GM21529 (cell line): ENCODE results near the gene NUMB.

Experiments used
- ATAC-seq: cut with Tn5 transposase; IDR thresholded peaks from one replicate; pipeline ENCODE4 v1.9.1; 2021; ENCODE audit not compliant: unreplicated experiment

Gene NUMB

DNA sequence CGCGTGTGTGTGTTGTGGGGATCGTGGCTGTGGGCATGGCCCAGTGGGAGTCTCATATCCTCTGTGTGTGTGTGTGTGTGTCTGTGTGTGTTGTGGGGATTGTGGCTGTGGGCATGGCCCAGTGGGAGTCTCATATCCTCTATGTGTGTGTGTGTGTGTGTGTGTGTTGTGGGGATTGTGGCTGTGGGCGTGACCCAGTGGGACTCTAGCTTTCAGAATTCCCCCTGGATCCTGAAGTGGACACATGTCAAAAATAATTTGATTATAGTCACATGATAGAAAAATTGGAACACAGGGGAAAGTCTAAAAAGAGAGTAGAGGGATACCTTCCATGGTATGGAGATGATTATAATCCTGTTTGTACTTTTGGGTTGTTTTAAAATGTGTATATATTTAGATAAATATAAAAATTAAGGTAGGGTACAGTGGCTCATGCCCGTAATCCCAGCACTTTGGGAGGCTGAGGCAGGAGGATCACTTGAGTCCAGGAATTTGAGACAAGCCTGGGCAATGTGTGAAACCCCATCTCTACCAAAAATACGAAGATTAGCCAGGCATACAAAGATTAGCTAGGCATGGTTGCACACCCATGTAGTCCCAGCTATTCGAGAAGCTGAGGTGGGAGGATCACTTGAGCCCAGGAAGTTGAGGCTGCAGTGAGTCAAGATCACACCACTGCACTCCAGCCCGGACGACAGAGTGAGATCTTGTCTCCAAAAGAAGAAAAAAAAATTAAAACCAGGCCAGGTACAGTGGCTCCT is 210.1 kb downstream of the NUMB start:
- peak; percentile 49 for ATAC-seq

DNA sequence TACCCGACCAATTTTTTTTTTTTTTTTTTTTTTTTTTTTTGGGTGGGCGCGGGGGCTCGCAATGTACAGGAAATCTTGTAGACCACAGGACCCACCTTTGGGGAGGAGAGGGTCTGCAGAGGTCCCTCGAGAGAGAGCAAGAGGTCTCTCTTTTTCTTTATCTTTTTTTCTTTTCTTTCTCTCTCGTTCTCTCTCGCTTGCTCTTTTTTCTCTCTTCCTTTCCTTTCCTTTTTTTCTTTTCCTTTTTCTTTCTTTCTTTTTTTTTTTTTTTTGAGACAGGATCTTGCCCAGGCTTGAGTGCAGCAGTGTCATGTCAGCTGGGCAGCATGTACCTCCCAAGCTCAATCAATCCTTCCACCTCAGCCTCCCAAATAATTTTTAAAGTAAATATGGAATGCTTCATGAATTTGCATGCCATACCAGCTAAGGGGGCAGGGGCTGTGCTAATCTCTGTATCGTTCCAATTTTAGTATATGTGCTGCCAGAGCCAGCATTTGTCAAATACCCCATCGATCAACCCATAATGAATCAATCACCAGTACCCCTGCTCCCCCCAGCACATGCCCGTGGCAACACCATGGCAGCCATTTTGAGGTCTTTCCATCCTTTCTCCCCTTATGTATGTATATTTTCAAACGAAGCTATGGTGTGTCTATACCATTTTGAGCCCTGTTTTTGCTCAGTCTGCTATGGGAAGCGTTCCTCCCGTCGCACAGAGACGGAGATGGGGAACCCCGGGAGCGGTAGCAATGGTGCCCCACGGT is 211.8 kb downstream of the NUMB start:
- no peak for ATAC-seq

DNA sequence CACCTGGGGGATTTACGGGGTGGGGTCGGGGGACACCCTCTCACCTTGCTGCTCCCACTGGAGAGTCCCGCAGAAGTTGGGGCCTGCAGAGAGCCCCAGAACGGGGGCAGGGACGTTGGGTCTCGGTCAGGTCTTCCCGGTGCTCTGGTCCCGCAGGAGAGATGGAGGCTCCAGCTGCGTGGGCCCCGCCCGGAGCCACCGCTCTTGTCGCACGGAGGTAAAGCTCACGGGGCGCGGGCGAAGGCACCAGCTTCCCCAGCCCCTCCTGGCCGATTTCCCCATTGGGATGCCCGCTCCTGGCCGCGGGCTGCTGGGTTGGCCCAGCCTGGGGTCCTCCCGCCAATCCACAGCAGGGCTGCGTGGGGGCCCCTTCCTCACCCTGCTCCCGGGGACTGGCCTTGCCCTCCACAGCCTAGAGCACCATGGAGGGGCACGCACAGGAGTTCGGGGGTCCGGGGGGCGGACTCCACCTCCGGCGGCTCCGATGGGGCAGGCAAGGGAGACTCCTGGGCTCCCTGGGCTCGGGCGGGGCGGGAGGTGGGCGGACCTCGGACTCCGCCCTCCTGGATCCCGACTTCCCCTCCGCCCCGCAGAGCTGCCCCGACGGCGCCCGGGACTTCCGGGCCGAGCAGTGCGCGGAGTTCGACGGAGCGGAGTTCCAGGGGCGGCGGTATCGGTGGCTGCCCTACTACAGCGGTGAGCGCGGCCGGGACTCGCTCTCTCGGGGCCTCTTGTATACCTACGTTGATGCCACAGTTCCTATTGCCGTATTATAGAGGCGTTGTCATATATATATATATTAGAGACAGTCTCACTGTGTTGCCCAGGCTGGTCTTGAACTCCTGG is 212.6 kb downstream of the NUMB start:
- ATAC-seq = peak; percentile 61

DNA sequence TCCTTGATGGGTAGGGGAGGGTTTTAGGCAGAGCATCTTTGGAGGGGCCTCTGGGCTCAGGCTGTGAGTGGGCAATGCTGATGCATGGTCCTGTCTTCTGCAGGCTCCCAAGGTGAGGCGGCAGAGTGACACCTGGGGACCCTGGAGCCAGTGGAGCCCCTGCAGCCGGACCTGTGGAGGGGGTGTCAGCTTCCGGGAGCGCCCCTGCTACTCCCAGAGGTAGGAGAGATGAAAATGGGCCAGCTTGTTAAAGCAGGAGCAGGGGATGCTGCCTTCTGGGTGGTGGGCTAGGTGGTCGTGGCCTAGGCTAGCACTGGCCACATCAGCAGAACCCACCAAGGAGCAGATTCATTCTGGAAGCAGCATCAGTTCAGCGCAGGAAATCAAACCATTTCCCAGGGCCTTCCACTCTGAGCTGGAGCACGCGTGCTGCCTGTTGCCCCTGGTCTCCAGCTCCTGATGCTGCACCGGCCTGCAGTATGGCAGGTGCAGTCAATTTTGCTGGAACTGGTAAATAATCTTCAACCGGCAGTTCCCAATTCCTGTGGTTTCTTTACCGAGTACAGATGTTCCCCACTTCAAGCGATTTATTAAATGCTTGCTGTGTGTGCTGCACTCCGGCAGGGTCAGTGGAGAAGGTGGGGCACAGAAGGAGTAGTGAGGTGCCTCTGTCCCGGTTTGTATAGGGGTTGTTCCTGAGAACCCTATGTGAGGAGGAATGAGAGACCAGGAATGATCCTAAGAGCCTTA is 213.6 kb downstream of the NUMB start:
- no peak for ATAC-seq

DNA sequence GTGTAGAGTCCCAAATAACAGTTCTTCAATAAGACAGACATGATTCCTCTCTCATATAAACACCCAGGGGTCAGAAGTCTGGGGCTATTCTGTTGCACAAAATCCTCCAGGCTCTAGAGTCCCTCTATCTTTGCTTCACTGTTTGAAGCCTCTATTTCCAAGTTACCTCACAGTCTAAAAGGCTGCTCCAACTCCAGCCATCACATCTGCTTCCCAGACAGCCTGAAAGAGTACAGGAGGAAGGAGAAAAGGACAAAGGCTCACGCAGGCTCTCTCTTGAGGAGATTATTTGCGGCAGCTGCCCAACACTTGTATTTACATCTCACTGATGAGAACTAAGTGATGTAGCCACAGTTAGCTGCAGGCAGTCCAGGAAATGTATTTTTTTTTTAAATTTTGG is 214.6 kb downstream of the NUMB start:
- no peak for ATAC-seq

DNA sequence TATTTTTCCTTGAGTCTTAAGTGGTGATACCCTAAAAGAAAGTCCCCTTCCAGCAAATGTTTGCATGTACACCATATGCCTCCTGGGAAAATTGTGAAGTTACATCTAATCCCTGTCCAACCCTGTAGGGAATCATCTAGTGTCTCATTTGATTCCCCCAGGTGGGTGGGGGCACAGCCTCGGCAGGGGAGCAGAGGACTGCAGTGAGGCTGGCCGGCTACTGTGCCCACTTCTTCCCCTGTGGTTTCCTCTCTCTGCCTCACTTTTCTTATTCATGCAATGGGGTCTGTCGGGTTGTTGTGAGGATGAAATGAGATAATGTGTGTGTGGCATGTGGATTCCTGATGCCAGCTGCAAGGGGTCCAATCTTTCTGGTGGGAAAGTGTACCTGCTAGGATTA is 215.0 kb downstream of the NUMB start:
- ATAC-seq = no peak

DNA sequence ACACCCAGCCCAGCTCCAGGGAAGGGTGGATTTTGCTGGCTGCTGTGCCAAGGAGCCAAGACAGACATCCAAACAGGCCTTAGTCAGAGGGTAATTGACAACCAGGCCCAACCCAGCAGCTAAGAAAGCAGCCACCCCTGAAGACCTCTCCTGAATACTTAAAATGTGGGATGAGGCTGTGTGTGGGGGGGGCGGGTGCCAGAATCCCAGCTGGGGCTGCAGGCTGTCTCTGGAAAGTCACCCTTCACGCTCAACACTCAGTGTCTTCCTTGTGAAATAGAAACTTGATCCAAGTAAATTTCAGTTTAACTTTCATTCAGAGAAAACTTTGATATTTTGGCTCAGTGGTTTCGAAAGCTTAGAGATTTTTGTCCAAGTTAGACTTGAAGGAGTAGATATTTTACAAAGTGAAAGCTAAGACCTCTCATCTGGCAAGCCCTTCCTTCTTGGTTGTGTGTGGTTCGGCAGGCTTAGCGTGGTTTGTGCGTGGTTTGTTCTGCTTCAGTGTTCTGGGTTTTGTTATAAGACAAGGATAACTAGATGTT is 215.9 kb downstream of the NUMB start:
- no peak for ATAC-seq

DNA sequence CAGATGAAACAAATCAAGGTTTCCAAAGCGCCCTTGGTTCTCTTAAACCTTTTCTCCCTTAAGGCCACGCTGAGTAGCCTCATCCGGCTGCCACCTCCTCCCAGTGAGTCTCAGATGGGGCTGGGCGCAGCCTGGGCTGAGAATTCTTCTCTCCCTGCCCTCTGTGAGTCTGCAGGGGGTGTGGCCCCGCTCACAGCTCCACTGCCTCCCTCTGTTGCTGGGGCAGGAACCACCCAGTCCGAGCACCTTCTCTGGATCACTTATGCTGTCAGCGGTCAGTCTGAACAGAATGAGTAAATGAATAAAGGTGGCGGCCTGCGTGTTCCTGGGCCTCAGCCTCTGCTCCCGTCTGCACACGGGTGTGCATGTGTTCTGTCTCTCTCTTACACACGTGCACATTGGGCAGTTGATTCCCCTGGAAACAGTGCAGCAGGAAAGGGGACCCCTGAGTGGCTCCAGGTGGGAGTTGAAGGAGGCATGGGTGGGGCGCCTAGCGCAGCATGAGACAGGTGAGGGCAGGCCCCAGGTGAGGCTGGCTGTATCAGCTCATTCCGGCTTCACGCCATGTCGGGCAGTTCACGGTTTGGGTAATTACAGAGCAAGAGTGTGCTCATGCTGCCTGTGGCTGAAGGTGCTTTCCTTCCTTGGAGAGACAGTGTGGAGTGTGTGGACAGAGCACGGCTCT is 216.7 kb downstream of the NUMB start:
- no peak for ATAC-seq

DNA sequence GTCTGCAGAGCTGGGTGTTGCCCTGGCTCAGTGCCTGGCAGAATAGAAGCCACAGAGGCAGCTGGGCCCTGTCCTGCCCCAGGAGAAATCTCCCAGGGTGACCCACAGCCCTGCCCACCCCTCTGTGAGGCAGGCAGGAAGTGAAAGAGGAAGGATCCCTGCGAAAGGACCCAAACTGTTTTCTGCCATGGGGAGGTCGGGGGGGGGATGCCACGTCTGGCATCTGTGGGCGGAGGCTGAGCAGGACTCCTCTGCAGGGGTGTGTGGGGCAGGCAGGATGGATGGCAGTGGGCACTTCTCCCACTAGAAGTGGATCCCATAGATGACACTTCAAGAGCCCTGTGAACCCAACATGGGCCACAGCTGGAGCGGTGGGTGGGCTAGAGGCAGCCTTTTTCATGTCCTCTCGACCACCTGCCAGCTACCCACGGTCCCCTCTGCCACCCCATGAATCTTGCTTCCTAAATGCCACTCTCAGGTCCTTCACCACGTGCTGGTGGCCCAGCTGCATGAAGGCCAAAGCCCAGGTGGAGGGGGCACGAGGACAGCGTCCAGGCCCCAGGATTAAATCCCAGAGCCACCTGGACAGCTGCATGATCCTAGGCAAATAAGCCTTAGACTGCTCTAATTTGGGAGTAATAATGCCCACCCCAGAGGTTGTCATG is 217.4 kb downstream of the NUMB start:
- ATAC-seq = no peak

DNA sequence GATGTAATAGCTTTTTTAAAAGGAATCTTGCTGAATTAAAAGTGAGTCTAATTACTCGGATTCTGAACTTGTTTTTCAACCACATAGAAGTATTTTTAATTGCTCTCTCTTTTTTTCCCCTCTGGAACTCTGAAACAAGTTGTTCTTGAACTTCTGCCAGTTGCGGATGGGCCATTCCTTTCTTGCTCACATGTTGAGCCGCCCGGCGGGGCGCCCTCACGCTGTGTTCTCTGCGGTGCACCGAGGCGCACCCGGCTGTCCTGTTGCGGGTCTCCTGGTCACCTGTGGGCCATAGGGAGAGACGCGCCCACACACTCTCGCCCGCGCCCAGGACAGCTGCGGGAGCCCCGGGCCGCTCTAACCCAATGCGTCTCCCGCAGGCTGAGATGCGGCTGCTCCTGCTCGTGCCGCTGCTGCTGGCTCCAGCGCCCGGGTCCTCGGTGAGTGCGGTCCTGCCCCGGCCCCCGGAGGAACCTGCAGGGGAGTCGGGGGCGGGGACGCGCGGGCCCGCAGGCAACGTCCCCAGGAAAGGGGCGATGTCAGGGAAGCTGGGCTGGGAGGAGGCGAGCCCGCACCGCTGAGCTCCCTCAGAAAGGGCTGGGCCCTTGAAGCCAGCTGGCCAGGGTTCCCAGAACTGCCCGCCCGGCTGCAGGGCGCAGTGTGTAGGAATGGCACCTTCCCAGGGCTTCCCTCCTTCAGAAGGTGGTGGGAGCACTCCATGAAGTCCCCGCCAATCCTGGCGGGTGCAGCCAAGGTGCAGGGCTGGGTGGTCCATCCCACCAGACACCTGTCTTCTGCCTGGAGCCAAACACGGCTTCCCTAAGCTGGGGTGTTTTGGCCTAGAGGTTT is 218.7 kb downstream of the NUMB start:
- ATAC-seq = no peak

DNA sequence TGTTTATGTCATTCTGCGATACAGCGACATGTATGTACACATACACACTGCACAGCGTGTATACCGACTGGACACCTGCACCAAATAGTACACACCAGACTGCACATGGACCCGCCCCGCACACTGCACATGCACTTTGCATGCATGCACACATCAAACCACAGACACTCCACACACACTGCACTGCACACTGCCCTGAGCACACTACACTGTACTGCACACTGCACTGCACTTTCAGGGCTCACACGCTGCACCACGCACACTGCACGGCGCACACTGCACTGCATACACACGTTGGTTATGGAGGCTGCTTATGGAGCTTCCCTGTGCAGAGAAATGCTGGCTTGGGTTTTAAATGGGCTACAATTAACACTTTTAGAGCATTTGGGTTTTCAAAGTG is 219.4 kb downstream of the NUMB start:
- ATAC-seq = no peak

DNA sequence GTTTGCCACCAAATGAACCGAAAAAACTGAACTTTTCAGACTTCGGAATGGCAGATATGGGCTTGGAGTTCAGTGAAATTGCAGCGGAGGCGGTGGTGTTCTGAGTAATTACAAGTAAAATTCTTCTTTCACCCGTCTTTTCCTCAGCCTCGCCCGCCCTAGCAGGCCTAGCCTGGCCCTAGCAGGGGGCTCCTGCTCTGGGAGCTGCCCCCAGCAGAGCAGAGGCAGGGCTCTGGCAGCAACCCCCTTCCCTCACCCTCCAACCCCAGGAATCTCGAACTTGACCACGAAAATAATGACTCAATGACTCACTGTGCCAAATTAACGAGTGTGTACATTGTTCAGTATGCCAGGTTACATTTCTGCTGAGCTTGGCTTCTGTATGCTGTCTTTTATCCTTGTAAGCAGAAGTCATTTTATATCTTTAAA is 219.9 kb downstream of the NUMB start:
- no peak for ATAC-seq

DNA sequence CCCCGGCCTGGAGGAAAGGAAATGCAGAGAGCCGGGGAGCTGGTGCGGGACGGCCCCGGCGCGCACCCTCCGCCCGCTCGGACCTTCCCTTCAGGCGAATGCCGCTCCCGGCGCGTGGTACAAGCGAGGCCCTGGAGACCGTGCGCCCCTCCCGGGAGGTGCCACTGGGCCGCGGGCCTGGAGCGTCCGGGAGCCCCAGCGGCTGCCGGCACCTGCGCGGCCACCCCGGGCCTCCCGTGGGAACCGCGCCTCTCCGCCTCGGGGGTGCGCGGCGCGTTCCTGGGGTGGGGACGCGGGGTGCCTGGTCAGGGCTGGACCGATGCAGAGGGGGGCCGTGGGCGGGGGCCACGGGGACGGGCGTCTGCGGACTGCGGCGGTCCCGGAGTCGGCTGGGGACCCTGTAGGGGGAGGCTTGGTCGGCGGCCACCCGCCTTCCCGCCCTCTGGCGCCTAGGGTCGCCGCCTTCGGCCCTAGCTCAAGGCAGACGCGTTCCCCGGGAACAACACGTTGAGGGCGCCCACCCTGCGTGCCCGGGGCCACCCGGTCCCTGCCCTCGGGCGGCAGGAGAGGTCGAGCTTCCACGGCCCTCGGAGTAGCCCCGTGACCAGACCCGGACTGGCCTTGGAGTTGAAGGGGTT is 220.4 kb downstream of the NUMB start:
- ATAC-seq = no peak

DNA sequence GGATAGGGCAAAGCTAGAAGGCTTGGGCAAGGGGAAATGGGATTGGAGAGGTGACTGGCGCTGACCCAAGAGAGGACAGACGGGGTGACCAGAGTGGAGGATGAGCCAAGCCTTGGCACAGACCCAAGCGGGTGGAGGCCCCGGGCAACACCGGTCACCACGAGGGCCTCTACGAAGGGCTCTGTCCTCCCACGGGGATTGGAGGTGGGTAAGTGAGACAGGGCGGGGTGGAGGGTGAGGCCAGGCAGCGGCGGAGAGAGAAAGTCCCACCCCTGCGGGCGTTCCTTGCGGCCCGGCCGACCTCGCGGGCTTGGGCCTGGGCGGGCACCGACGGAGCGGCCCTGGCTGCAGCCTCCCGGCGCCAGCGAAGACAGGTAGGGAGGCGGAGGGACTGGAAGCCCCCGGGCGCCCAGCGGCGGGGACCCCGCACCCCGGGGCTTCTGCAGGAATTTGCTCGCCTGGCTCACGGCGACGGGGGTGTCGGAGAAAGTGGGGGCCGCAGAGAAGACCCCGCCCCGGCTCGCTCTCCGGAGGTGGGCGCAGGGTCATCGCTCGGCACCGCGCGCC is 221.0 kb downstream of the NUMB start, which contains the start of gene PAPLN:
PAPLN (plus strand) TSS at position 288 of the 567 bp plus-strand sequence. CDS start 2,273 bp downstream, outside the sequence.
- no peak for ATAC-seq

DNA sequence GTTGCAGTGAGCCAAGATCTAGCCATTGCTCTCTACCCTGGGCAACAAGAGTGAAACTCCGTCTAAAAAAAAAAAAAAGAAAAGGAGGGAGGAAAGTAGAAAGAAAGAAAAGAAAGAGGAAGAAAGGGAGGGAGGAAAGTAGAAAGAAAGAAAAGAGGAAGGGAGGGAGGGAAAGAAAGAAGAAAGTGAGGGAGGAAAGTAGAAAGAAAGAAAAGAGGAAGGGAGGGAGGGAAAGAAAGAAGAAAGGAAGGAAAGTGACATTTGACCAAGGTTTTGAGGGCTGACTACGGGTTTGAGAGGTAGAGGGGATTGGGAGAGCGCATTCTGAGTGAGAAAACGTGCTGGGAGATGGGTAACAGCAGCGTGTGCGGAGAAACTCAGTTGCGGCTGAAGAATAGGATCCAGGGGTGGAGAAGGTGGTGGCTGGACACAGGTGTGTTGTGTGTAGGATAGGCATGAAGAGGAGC is 221.6 kb downstream of the NUMB start:
- ATAC-seq = no peak

DNA sequence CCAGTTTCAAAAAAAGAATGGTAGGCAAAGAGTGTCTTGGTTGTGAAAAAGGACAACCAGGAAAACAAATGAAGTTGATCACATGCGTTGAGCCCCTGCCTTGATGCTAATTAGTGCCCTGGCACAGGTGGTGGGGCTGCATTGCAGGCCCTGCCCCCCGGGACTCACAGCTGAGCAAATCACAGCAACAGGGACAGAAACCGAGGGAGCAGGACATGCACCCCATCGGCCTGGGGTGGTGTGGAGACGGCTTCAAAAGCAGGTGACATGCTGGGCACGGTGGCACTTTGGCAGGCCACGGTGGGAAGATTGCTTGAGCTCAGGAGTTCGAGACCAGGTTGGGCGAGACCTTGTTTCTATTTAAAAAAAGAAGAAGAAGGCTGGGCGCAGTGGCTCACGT is 222.2 kb downstream of the NUMB start:
- ATAC-seq = no peak

DNA sequence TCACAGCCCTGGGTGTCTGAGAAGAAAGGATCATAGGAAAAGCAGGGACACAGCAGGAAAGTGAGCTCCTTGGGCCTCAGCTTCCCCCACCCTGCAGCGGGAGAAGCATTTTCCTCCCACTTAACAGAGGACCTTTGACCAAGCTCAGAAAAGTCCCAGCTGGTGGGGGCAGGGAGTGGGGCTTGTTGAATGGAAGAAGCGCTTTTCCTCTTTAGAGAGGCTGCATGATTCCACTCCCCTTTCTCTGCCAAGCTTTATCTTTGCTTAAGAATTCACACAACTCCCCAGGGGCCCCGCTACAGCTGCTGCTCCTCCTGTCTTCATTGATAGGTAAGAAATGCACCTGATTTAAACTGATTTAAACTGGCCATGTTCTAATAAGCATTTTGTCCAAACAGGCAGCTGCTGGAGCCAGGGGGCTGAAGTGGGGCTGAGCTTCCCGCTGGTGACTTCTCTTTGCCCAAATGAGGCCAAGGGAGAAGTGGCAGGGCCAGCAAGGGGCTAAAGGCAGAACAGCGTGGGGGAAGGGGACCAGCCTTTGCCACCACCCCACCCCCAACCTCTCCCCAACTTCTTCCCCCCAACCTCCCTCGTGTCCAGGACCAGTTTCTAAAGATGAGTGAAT is 222.7 kb downstream of the NUMB start:
- ATAC-seq = no peak
